ENCODE data around the gene BLMH.

The BLMH gene

GRCh38 chr17:30323262-30323894 is 31.6 kb upstream of the BLMH start:
- Mint-ChIP-seq H3K27ac (no peak overlapping the region), H3K4me3 (no peak overlapping the region), H3K36me3 (no peaks in the 10 kb centered on the region), H3K27me3 (no peaks in the 10 kb centered on the region), H3K9me3 (no peaks in the 10 kb centered on the region), H3K4me1 (peaks cover 16% of the 10 kb centered on the region)
- no peak for DNase-seq
- CTCF ChIA-PET: interaction anchor here (1.6 to 1.8 kb wide), 2 partner anchors 12 to 219 kb away, joined by 3 to 6 read pairs; no protein-coding TSS in a partner anchor

GRCh38 chr17:30321314-30321713 is 29.6 kb upstream of the BLMH start:
- H3K27ac Mint-ChIP-seq: no peak overlapping the region
- peaks cover 16% of the 10 kb centered on the region for H3K4me1 Mint-ChIP-seq
- DNase-seq: no peak
- H3K36me3 Mint-ChIP-seq: no peaks in the 10 kb centered on the region
- CTCF ChIA-PET: no interaction called here
- no peak overlapping the region for H3K4me3 Mint-ChIP-seq
- no peaks in the 10 kb centered on the region for H3K9me3 Mint-ChIP-seq
- no peaks in the 10 kb centered on the region for H3K27me3 Mint-ChIP-seq

DNA sequence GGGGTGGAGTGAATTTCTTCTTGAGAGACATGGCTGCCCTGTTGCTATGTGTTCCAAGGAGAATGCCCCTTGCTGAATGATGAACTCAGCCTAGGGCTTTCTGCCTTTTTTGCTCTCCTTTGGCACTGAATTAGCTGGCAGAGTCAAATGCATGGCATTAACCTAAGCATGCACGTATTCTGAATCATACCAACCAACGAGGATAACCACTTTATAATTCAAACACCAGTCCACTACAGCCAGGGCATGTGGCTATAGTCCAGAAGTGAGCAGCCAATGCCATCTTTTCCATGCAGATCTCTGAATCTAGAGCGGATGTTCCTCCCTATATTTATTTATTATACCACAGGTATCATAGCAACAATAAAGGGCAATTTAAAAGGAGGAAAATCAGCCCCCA is 26.4 kb upstream of the BLMH start:
- CTCF ChIA-PET: no interaction called here
- peaks cover 7% of the 10 kb centered on the region for H3K27me3 Mint-ChIP-seq

GRCh38 chr17:30316736-30317135 is 25.0 kb upstream of the BLMH start:
- Mint-ChIP-seq H3K27ac (no peak overlapping the region), H3K36me3 (no peaks in the 10 kb centered on the region), H3K9me3 (no peaks in the 10 kb centered on the region), H3K27me3 (peaks cover 7% of the 10 kb centered on the region), H3K4me3 (no peak overlapping the region), H3K4me1 (no peaks in the 10 kb centered on the region)
- CTCF ChIA-PET: no interaction called here
- no peak for DNase-seq

More for the DNA sequence above, 26.4 kb upstream of the BLMH start:
- no peak for DNase-seq
- Mint-ChIP-seq H3K9me3 (no peaks in the 10 kb centered on the region), H3K4me3 (no peak overlapping the region), H3K4me1 (peaks cover 4% of the 10 kb centered on the region), H3K36me3 (no peaks in the 10 kb centered on the region), H3K27ac (no peak overlapping the region)

GRCh38 chr17:30315106-30315505 is 23.4 kb upstream of the BLMH start:
- no peak for DNase-seq
- Mint-ChIP-seq H3K4me1 (no peaks in the 10 kb centered on the region), H3K4me3 (no peak overlapping the region), H3K36me3 (no peaks in the 10 kb centered on the region), H3K27me3 (peaks cover 7% of the 10 kb centered on the region), H3K27ac (no peak overlapping the region), H3K9me3 (no peaks in the 10 kb centered on the region)
- CTCF ChIA-PET: no interaction called here

- Mint-ChIP-seq H3K4me3 (no peak overlapping the region), H3K27me3 (peaks cover 7% of the 10 kb centered on the region), H3K27ac (no peak overlapping the region), H3K36me3 (no peaks in the 10 kb centered on the region), H3K9me3 (no peaks in the 10 kb centered on the region), H3K4me1 (no peaks in the 10 kb centered on the region)
- DNase-seq: no peak
- CTCF ChIA-PET: no interaction called here
These were observed 22.7 kb upstream of the BLMH start for GRCh38 chr17:30314474-30314873.

- Mint-ChIP-seq H3K27ac (no peak overlapping the region), H3K36me3 (no peaks in the 10 kb centered on the region), H3K27me3 (peaks cover 7% of the 10 kb centered on the region), H3K9me3 (no peaks in the 10 kb centered on the region), H3K4me1 (no peaks in the 10 kb centered on the region), H3K4me3 (no peak overlapping the region)
- CTCF ChIA-PET: no interaction called here
- no peak for DNase-seq
These were observed 20.5 kb upstream of the BLMH start for GRCh38 chr17:30312226-30312625.

DNA sequence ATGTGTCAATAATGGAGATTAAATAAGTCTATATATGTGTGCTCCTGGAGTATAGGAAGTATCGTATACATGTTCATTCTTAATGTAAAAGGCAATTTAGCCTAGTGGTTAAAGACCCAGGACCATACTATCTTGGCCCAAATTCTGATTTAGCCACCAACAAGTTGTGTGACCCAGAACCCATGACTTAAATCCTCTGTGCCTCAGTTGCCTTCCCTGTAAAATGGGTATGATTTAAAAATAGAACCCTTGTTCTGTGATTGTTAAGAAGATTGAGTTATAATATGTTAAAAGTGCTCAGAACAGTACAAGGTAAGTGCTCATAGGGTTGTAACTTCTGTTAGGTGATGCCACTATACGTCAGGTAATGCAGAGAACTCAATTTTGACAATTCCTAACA is 18.8 kb upstream of the BLMH start:
- H3K27ac Mint-ChIP-seq: no peak overlapping the region
- CTCF ChIA-PET: no interaction called here
- no peaks in the 10 kb centered on the region for H3K9me3 Mint-ChIP-seq
- H3K27me3 Mint-ChIP-seq: peaks cover 13% of the 10 kb centered on the region
- H3K4me1 Mint-ChIP-seq: no peaks in the 10 kb centered on the region
- no peaks in the 10 kb centered on the region for H3K36me3 Mint-ChIP-seq
- DNase-seq: no peak
- no peak overlapping the region for H3K4me3 Mint-ChIP-seq

DNA sequence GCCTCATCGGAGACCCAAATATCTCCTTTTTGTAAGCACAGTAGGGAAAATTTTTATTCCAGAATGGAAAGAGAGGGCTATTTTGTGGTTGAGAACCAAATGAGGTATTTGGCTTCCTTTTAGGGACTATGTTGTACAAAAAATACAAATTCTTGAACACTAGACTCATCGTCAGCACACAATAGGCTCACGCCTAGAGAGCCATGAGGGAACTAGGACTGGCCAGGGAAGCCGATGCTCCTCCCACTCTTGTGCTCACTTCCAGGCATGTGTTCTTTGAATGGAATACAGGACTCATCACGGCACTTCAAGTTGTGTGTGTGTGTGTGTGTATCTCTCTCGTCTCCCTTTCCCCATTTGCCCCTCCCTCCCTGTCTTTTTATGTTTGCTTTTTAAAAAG is 17.8 kb upstream of the BLMH start:
- Mint-ChIP-seq H3K27me3 (peaks cover 12% of the 10 kb centered on the region), H3K36me3 (no peaks in the 10 kb centered on the region), H3K27ac (no peak overlapping the region), H3K4me3 (no peak overlapping the region), H3K4me1 (no peaks in the 10 kb centered on the region), H3K9me3 (no peaks in the 10 kb centered on the region)
- CTCF ChIA-PET: no interaction called here
- DNase-seq: no peak

GRCh38 chr17:30308406-30308805 is 16.7 kb upstream of the BLMH start:
- Mint-ChIP-seq H3K9me3 (no peaks in the 10 kb centered on the region), H3K27me3 (peaks cover 16% of the 10 kb centered on the region), H3K4me1 (no peaks in the 10 kb centered on the region), H3K36me3 (no peaks in the 10 kb centered on the region), H3K27ac (no peak overlapping the region), H3K4me3 (no peak overlapping the region)
- no peak for DNase-seq
- CTCF ChIA-PET: interaction anchor here (0.7 kb wide), 1 partner anchor 9 kb away, joined by 3 read pairs; no protein-coding TSS in a partner anchor

DNA sequence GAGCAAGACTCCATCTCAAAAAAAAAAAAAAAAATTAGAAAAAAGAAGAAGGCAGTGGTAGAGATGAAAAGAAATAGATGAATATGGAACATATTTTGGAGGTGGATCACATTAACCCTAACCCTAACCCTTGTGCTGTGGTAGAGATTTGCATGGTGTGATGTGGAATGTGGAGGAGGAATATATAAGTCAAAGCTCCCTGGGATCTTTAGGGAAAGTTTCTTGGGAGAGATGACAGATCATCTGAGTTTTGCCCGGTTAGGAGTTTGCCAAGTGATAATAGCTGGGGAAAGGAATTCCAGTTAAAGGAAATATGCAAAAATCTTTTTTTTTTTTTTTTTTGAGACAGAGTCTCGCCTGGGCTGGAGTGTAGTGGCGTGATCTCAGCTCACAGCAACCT is 13.0 kb upstream of the BLMH start:
- H3K9me3 Mint-ChIP-seq: no peaks in the 10 kb centered on the region
- H3K27me3 Mint-ChIP-seq: peaks cover 16% of the 10 kb centered on the region
- H3K4me1 Mint-ChIP-seq: peaks cover 3% of the 10 kb centered on the region
- H3K27ac Mint-ChIP-seq: no peak overlapping the region
- H3K4me3 Mint-ChIP-seq: no peak overlapping the region
- no peaks in the 10 kb centered on the region for H3K36me3 Mint-ChIP-seq
- no peak for DNase-seq
- CTCF ChIA-PET: interaction anchor here (1.4 kb wide), 1 partner anchor 31 kb away, joined by 3 read pairs; no protein-coding TSS in a partner anchor

- Mint-ChIP-seq H3K4me3 (no peak overlapping the region), H3K36me3 (no peaks in the 10 kb centered on the region)
- CTCF ChIA-PET: no interaction called here
These were observed 10.5 kb upstream of the BLMH start for GRCh38 chr17:30302241-30302640.

GRCh38 chr17:30300818-30301217 is 9.1 kb upstream of the BLMH start:
- Mint-ChIP-seq H3K36me3 (no peaks in the 10 kb centered on the region), H3K9me3 (no peaks in the 10 kb centered on the region), H3K27ac (no peak overlapping the region), H3K4me1 (peaks cover 3% of the 10 kb centered on the region), H3K27me3 (peaks cover 12% of the 10 kb centered on the region), H3K4me3 (no peak overlapping the region)
- DNase-seq: no peak
- CTCF ChIA-PET: interaction anchor here (0.6 to 1.3 kb wide), 2 partner anchors 35 to 36 kb away, joined by 4 to 5 read pairs; no protein-coding TSS in a partner anchor

More at GRCh38 chr17:30302241-30302640, 10.5 kb upstream of the BLMH start:
- Mint-ChIP-seq H3K27me3 (peaks cover 16% of the 10 kb centered on the region), H3K4me1 (peaks cover 3% of the 10 kb centered on the region), H3K9me3 (no peaks in the 10 kb centered on the region), H3K27ac (no peak overlapping the region)
- DNase-seq: no peak

GRCh38 chr17:30299000-30299399 is 7.3 kb upstream of the BLMH start:
- H3K4me3 Mint-ChIP-seq: no peak overlapping the region
- H3K27me3 Mint-ChIP-seq: peaks cover 3% of the 10 kb centered on the region
- no peaks in the 10 kb centered on the region for H3K36me3 Mint-ChIP-seq
- no peak for DNase-seq
- no peak overlapping the region for H3K27ac Mint-ChIP-seq
- H3K4me1 Mint-ChIP-seq: peaks cover 3% of the 10 kb centered on the region
- no peaks in the 10 kb centered on the region for H3K9me3 Mint-ChIP-seq
- CTCF ChIA-PET: interaction anchor here (0.9 to 1.2 kb wide), 2 partner anchors 36 to 37 kb away, joined by 3 to 4 read pairs; no protein-coding TSS in a partner anchor

- H3K27ac Mint-ChIP-seq: no peak overlapping the region
- H3K4me1 Mint-ChIP-seq: peaks cover 3% of the 10 kb centered on the region
- H3K9me3 Mint-ChIP-seq: no peaks in the 10 kb centered on the region
- H3K27me3 Mint-ChIP-seq: no peaks in the 10 kb centered on the region
- CTCF ChIA-PET: interaction anchor here (1.8 to 2.1 kb wide), 2 partner anchors 39 to 193 kb away, joined by 6 read pairs; no protein-coding TSS in a partner anchor
- no peak overlapping the region for H3K4me3 Mint-ChIP-seq
- no peaks in the 10 kb centered on the region for H3K36me3 Mint-ChIP-seq
- DNase-seq: no peak
These were observed 6.0 kb upstream of the BLMH start for GRCh38 chr17:30297715-30298114.

All from activated naive CD4-positive, alpha-beta T cell treated with anti-CD3 and anti-CD28 coated beads, Interleukin-2, amount 10 ng/mL, durations not matched to agents 7 days and 5 days (primary cell).